ENCODE measurements around the gene COL11A2.

GRCh38 chr6:33167374-33168283 lies 24.6 kb downstream of the COL11A2 start:
- TF ChIP-seq, protein P1, sequence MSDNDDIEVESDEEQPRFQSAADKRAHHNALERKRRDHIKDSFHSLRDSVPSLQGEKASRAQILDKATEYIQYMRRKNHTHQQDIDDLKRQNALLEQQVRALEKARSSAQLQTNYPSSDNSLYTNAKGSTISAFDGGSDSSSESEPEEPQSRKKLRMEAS (IDR thresholded peaks at IDR 0.05), result no peak
- TF ChIP-seq EZH2phosphoT487 (IDR thresholded peaks at IDR 0.05; ENCODE audit: borderline replicate concordance) (no peak), REST (IDR thresholded peaks at IDR 0.05; ENCODE audit: low read depth) (no peak), TCF7L2 (IDR thresholded peaks at IDR 0.05; ENCODE audit: borderline replicate concordance, extremely low read depth, insufficient read depth, insufficient read length) (no peak)
- TF ChIP-seq, protein P2, sequence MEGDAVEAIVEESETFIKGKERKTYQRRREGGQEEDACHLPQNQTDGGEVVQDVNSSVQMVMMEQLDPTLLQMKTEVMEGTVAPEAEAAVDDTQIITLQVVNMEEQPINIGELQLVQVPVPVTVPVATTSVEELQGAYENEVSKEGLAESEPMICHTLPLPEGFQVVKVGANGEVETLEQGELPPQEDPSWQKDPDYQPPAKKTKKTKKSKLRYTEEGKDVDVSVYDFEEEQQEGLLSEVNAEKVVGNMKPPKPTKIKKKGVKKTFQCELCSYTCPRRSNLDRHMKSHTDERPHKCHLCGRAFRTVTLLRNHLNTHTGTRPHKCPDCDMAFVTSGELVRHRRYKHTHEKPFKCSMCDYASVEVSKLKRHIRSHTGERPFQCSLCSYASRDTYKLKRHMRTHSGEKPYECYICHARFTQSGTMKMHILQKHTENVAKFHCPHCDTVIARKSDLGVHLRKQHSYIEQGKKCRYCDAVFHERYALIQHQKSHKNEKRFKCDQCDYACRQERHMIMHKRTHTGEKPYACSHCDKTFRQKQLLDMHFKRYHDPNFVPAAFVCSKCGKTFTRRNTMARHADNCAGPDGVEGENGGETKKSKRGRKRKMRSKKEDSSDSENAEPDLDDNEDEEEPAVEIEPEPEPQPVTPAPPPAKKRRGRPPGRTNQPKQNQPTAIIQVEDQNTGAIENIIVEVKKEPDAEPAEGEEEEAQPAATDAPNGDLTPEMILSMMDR (IDR thresholded peaks at IDR 0.05 in 2 of 3, conservative IDR thresholded peaks at IDR 0.05 in 1 of 3; ENCODE audit: borderline replicate concordance in 1 of 3, insufficient read depth in 1 of 3, low read depth in 2 of 3, low read length in 2 of 3), result no peak
